HT-29 (cell line): ENCODE measurements around the gene RUNX1. TPM values are rescaled to one million over a fixed set of nuclear protein-coding genes. Genes with fewer than 3 reads are reported as not detected.
A peak's percentile ranks its signal among the peaks of the same experiment; 100 is the strongest.
"Not testable (repeated sequence)": the region's sequence is repeated elsewhere in the genome, so short reads cannot be mapped to it uniquely, and the experiment has no call there.

ENCODE experiments used
- DNase-seq: peaks from one replicate; pipeline ENCODE4 v3.0.0-alpha.2; 2015; ENCODE audit warnings: low spot score
- total RNA-seq: library from RNA; depleted of rRNA; stranded (reverse); fragments of >200 nt; shearing (Covaris generic); gene quantifications from 2 replicates; pipeline ENCODE4 v1.2.3, GENCODE V29; 2014

RUNX1 gene
- total RNA-seq, 1 experiment from 2014 or later: 26.7 TPM

GRCh38 chr21:34809822-34810221, 239.3 kb downstream of the RUNX1 start:
- DNase-seq: no peak

- no peak for DNase-seq
Measured at GRCh38 chr21:34808569-34809204, 240.4 kb downstream of the RUNX1 start.

DNA sequence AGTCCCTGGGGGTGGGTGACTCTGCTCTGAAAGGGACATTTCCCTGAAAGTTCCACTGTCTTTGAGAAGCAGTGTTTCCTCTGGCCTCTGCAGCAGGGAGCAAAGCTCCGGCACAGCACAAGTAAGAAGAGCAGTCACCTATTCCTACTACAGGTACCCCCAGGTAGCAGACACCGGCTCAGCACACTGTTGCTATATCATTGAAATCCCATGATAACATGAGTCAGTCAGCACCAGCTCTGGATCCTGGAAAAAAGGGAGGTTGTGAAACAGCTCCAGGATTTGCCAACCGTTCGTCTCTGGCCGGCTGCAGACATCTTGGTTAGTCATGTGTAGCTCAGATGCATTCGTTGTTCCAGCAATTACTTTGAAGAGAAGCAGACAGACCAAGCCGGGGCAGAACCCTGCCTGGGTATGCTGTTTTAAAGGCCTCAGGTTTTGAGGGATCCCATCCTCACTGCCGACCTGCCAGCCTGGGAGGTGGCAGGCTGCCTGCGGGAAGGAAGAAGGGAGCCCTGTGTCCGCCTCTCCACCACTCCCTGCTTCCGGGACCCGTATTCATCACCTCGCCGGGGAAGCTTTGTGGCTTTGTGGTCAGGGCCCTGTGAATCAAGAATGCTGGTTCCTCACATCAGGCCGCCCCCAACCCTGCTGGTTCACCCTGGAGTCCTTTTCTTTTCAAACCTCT, 241.1 kb downstream of the RUNX1 start:
- DNase-seq: peak; percentile 72

- peak; percentile 71 for DNase-seq
Measured at GRCh38 chr21:34807146-34807880, 241.8 kb downstream of the RUNX1 start.

DNA sequence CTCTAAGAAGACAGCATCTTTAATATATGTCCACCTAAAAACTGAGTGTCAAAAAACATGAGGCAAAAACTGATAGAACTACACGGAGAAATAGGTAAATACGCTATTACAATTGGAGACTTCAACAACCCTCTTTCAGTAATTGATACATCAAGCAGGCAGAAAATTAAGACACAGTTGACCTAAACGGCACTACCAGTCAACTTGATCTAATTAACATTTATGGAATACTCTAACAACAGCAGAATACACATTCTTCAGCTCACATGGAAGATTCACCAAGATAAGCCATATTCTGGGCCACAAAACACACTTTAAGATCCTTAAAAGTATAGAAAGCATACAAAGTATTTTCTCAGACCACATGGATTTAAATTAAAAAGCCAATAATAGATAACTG, 242.7 kb downstream of the RUNX1 start:
- DNase-seq: no peak

GRCh38 chr21:34805157-34805556, 243.9 kb downstream of the RUNX1 start:
- no peak for DNase-seq

- DNase-seq: not testable (repeated sequence)
Measured at GRCh38 chr21:34804584-34804983, 244.5 kb downstream of the RUNX1 start.

GRCh38 chr21:34803782-34804370, 245.2 kb downstream of the RUNX1 start:
- DNase-seq: no peak

GRCh38 chr21:34802180-34802899, 246.8 kb downstream of the RUNX1 start:
- DNase-seq: no peak

- no peak for DNase-seq
Measured at GRCh38 chr21:34801519-34802132, 247.5 kb downstream of the RUNX1 start.

DNA sequence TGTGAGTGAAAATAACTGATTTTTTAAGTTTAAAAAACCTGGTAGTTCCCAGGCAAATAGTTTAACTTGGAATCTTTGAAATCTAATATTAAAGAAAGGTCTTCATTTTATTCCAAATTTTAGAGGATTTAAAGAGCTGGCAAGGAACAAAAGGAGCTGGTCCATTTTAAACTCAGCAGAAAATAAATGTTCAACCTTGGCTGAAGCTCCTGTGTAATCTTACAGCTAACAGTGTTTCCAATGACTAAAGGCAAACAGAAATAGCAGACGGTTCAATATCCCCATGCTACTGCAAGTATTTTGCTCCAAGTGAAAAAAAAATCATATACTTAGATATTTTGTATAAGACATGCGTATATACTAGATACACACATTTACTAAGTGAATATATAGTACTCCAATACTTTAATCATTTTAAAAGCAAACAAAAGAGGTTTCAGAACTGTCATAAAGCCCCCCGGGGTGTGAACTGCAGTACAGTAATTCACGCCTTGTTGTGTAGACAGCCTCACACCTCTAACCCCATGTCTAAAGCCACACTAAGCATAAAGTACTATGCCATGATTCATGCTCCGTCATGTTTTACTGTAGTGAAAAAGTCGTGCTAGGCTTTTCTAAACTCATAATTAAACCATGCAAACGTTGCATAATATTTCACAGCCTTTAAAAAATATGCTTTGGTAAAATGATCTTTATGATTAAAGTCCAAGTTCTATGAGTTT, 248.1 kb downstream of the RUNX1 start:
- no peak for DNase-seq

DNA sequence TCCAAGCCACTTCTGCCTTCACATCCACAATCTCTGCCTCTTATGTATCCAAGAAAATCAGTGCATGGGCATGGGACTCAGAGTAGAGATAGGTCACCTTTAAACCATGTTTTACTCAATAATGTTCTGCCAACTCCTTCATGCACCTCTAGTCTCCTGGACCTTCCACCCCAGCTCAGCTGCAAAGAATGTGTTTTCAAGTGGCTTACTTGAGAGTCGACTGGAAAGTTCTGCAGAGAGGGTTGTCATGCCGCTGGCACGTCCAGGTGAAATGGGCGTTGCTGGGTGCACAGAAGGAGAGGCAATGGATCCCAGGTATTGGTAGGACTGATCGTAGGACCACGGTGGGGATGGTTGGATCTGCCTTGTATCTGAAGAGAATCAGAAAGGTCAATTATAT, 250.0 kb downstream of the RUNX1 start:
- no peak for DNase-seq

GRCh38 chr21:34797921-34798535, 251.1 kb downstream of the RUNX1 start:
- no peak for DNase-seq

DNA sequence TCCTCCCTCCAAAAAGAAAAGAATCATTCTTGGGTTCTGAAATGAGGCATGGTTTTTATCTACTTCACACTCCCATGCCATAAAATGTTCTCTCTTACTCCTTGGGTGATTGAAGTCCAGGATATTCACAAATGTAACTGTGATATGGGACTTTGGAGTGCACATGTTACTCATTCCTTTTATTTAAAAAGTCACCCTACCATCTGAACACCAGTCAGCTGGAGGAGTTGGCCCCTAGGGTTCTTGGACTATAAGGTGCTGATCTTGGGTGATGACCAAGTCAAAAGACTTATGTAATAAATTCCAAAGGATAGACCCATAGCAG, 251.9 kb downstream of the RUNX1 start:
- no peak for DNase-seq

DNA sequence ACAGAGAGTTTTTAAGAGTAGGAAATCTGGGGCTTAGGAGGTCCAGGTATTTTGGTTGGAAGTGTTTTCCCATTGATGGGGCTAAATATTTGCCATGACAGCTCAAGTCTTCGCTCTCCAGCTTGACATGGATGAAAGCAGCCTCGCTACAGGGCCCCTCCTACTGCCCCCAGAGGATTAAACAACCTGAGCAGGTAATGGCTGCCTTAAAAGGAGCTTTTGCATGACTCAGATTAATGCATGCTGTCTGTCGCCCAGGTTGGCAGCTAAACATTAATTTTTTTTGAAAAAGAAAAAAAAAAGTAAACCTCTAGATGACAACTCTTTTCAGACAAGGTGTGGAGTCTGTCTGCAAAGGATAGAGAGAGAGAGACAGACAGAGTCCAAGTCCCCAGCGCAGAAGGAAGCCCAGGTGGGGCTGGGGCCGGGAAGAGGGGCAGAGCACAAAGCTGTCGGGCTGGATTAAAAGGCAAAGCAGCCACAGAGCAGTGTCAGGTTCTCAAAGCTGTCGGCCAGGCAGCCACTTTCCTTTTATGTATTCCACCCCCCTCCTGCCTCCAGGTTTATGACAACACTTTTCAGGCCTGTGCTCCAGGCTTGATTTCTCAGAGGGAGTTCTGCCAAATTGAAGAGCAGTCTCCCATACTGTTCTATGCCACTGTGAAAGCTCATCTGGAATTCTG, 252.4 kb downstream of the RUNX1 start:
- DNase-seq: peak; percentile 65

DNA sequence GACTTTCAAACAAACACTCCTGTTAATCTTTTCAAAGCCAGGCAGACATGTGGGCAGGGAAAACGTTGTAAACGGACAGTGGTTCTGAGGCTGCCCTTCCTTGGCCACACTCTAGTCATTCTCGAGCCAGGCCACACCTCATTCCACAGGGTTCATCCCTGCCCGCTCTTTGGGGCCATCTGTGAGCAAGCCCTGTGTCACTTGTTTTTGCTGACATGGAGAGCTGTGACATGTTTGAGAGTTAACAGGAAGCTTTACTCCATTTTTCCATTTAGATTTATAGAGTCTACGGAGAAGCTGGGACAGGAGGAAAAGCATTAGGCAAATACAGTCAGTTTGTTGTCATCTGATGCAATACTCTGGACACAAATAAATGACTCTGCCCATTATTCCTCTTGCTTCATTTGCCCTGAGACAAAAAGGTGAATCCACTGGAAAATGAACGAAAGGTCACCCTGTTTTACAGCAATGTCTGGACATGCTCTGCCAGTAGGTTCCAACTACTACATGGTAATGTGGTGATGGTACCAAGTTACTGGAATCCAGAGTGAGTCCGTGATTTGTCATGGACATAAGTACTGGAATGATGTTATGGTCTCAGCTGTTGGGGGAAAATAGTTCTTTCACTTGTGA, 253.4 kb downstream of the RUNX1 start:
- peak; percentile 57 for DNase-seq

DNA sequence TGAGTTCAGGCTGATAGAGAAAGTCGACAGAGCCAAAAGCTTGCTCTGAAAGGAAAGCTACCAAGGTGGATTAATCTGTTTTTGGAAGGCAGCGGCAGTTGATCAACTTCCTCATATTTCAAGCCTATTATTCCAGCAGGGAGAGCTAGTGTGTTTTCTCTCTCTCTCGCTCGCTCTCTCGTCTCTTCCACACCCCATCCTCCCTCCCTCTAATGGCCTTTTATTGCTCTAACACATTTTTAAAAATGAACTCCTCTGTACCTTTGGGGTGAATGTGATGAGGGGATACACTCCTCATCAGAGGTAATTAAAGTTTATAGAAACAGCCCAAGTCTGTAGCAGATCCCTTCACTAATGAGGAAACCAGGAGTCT, 253.9 kb downstream of the RUNX1 start:
- DNase-seq: peak; percentile 57

DNA sequence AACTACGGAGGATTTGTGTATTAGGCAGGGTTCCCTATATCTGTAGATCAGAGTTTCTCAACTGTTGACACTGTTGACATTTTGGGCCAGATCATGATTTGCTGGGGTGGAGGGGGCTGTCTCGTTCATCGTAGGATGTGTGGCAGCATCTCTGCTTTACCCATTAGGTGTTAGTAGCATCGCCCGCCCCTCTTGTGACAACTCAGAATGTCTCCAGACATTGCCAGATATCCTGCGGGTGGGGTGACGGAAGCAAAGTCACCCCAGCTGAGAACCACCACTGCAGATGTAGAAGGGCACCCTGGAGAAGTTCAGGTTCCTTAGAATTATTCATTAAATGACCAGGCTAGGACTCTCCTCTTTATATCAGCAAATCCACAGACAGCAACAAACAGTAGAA, 254.4 kb downstream of the RUNX1 start:
- no peak for DNase-seq

DNA sequence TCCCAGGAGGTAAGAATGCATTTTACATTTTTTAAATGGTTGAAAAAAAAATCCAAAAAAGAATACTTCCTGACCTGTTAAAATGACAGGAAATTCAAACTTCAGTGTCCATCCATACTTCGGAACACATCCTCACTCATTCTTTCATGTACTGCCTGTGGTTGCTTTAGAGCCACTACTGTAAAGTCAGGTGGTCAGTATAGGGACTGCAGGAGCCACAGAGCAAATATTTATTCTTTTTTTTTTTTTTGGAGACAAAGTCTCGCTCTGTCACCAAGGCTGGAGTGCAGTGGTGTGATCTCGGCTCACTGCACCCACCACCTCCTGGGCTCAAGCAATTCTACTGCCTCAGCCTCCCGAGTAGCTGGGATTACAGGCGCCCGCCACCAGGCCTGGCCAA, 255.6 kb downstream of the RUNX1 start:
- DNase-seq: no peak
